ENCODE results near the gene EID3. TPM values are rescaled to one million over a fixed set of nuclear protein-coding genes. Genes with fewer than 3 reads are reported as not detected.

Gene EID3
- total and polyA plus RNA-seq, 2 of the 8 experiments (the other 6 are each of a cell fraction or from before 2014, with no cell fraction given), result 1.2 to 2.8 TPM

- no peak overlapping the region for H4K8ac ChIP-seq (ENCODE audit: extremely low read depth, insufficient read depth, low read length)
- DNase-seq (ENCODE audit: low read depth in 1 of 2, low spot score in 2 of 2), result no peak
- no peak overlapping the region for H3K18ac ChIP-seq (ENCODE audit: extremely low read depth, low read length)
- H3K14ac ChIP-seq (ENCODE audit: insufficient read length), result no peak overlapping the region
- no peak overlapping the region for H4K5ac ChIP-seq (ENCODE audit: insufficient read length, low read depth, low read length)
- H2BK120ac ChIP-seq (replicated peaks; ENCODE audit: low read depth, low read length), result no peak overlapping the region
- H2BK15ac ChIP-seq (ENCODE audit: low read length), result no peak overlapping the region
- no peak overlapping the region for H3K9ac ChIP-seq (replicated peaks in 1 of 4; ENCODE audit: extremely low read depth in 1 of 4, low read depth in 3 of 4, low read length in 3 of 4)
- no peak overlapping the region for H4K91ac ChIP-seq (replicated peaks; ENCODE audit: insufficient read length, low read length)
- no peaks in the 10 kb centered on the region; a peak in 1 of 7 replicates for H3K27me3 ChIP-seq (replicated peaks in 1 of 4; ENCODE audit: control insufficient read depth in 3 of 4, extremely low read depth in 1 of 4, insufficient read depth in 3 of 4, low read length in 3 of 4)
- H2AK5ac ChIP-seq (ENCODE audit: low read depth, low read length), result no peak overlapping the region
- no peak overlapping the region for H3K4me3 ChIP-seq (ENCODE audit: extremely low read depth in 1 of 4, insufficient read depth in 2 of 4, low read depth in 3 of 4, low read length in 4 of 4)
- H3K36me3 ChIP-seq (ENCODE audit: control insufficient read depth in 2 of 4, insufficient read depth in 4 of 4, low read length in 3 of 4), result peaks cover 3 to 29% (median 6%) of the 10 kb centered on the region in 4 experiments
- peaks cover 8% of the 10 kb centered on the region; the same call in 1 of the 2 replicates for H3K23me2 ChIP-seq (ENCODE audit: low read depth, low read length)
- no peak overlapping the region for H3K27ac ChIP-seq (ENCODE audit: low read depth, low read length)
- WGBS, 2 experiments (ENCODE audit: extremely low coverage in 1 of 2, insufficient coverage in 1 of 2, insufficient read length in 1 of 2, insufficient replicate concordance in 2 of 2, low coverage in 1 of 2, low lambda C conversion rate in 2 of 2, missing lambda C conversion rate in 1 of 2), result 93% methylated on average over 6 of the region's 6 CpGs; no CpG with 5 or more reads in 1 of the 2 experiments
- no peak overlapping the region for H3K56ac ChIP-seq (replicated peaks; ENCODE audit: insufficient read length, low read depth, low read length)
- no peaks in the 10 kb centered on the region for H3K9me3 ChIP-seq (ENCODE audit: insufficient read depth in 2 of 2, low read depth in 1 of 2, low read length in 1 of 2)
- H3K4me2 ChIP-seq (ENCODE audit: insufficient read depth in 1 of 2, low read depth in 2 of 2, low read length in 2 of 2), result no peak overlapping the region
- H2AFZ ChIP-seq (ENCODE audit: low read length), result no peak overlapping the region
- no peak overlapping the region for H2BK20ac ChIP-seq (ENCODE audit: low read length)
- H2BK5ac ChIP-seq (ENCODE audit: low read depth, low read length), result no peak overlapping the region
- peaks cover 14% of the 10 kb centered on the region for H3K79me1 ChIP-seq (ENCODE audit: low read depth, low read length)
- peaks cover 3 to 71% of the 10 kb centered on the region in 2 experiments for H3K79me2 ChIP-seq (ENCODE audit: control insufficient read depth in 1 of 2, insufficient read depth in 2 of 2, low read length in 2 of 2)
- H3K4ac ChIP-seq (replicated peaks; ENCODE audit: insufficient read length, low read depth, low read length), result no peak overlapping the region
- peaks cover 12 to 14% of the 10 kb centered on the region in 2 experiments for H4K20me1 ChIP-seq (replicated peaks in 1 of 2; ENCODE audit: control insufficient read depth in 1 of 2, insufficient read depth in 2 of 2, low read length in 2 of 2)
- H3K23ac ChIP-seq (ENCODE audit: insufficient read length), result no peak overlapping the region
- FAIRE-seq, result no peak
- POLR2A ChIA-PET (ENCODE audit: partially characterized antibody), result interaction anchor here (0.7 to 1.6 kb wide), 2 partner anchors 9 to 33 kb away, joined by 3 to 4 read pairs; no protein-coding TSS in a partner anchor
- peaks cover 7 to 15% (median 9%) of the 10 kb centered on the region in 4 experiments for H3K4me1 ChIP-seq (replicated peaks in 1 of 4; ENCODE audit: control insufficient read depth in 3 of 4, insufficient read depth in 4 of 4, low read length in 3 of 4)
- CTCF ChIA-PET (ENCODE audit: partially characterized antibody), result interaction anchor here (2.9 kb wide), 1 partner anchor 13 kb away, joined by 7 read pairs; no protein-coding TSS in a partner anchor
- H2BK12ac ChIP-seq (ENCODE audit: low read depth, low read length), result no peak overlapping the region
- TF ChIP-seq SUZ12 (IDR thresholded peaks at IDR 0.05; ENCODE audit: low read length) (no peak), BRCA1 (IDR thresholded peaks at IDR 0.05; ENCODE audit: low read depth, low read length) (no peak), HDAC6 (IDR thresholded peaks at IDR 0.05; ENCODE audit: low read depth, low read length) (no peak), EP300 (IDR thresholded peaks at IDR 0.05; ENCODE audit: borderline replicate concordance in 1 of 2, low read depth in 2 of 2, low read length in 2 of 2) (no peak)
Measured at GRCh38 chr12:104306943-104307654, 3.6 kb downstream of the EID3 start.
